ENCODE data around the gene ANKRD44. TPM values are rescaled to one million over a fixed set of nuclear protein-coding genes. Genes with fewer than 3 reads are reported as not detected.

ANKRD44 gene
- total RNA-seq, 1 experiment from 2014 or later: 0.68 TPM

- TF ChIP-seq NFATC4 (CRISPR knock-in tag; IDR thresholded peaks at IDR 0.05): no peak
- TF ChIP-seq ZNF425 (CRISPR knock-in tag; conservative IDR thresholded peaks at IDR 0.05): no peak
- no peak for TF ChIP-seq STAT6 (CRISPR knock-in tag; conservative IDR thresholded peaks at IDR 0.05; ENCODE audit: low read depth)
- no peak for TF ChIP-seq ARID4B (CRISPR knock-in tag; IDR thresholded peaks at IDR 0.05; ENCODE audit: borderline replicate concordance)
- TF ChIP-seq CREB1 (CRISPR knock-in tag; IDR thresholded peaks at IDR 0.05): no peak
- no peak for TF ChIP-seq KAT7 (CRISPR knock-in tag; IDR thresholded peaks at IDR 0.05; ENCODE audit: borderline replicate concordance)
- no peak for TF ChIP-seq ZNF317 (CRISPR knock-in tag; IDR thresholded peaks at IDR 0.05; ENCODE audit: borderline replicate concordance, low read depth)
Observed at GRCh38 chr2:197265924-197266323, 44.7 kb downstream of the ANKRD44 start (continued).

GRCh38 chr2:197265036-197265435 lies 45.5 kb downstream of the ANKRD44 start:
- Mint-ChIP-seq H3K4me3 (no peak overlapping the region), H3K36me3 (no peaks in the 10 kb centered on the region), H3K4me1 (no peaks in the 10 kb centered on the region), H3K9me3 (no peaks in the 10 kb centered on the region), H3K27ac (no peak overlapping the region), H3K27me3 (ENCODE audit: low read depth) (no peaks in the 10 kb centered on the region)
- ATAC-seq: no peak
- CTCF ChIA-PET: no interaction called here
- no peak for DNase-seq (ENCODE audit: low spot score)
- POLR2A ChIA-PET: interaction anchor here (0.6 kb wide), 2 partner anchors 107 to 347 kb away, joined by 3 read pairs; no protein-coding TSS in a partner anchor
- TF ChIP-seq USF2 (CRISPR knock-in tag; IDR thresholded peaks at IDR 0.05): no peak
- no peak for TF ChIP-seq CDX4 (CRISPR knock-in tag; IDR thresholded peaks at IDR 0.05; ENCODE audit: borderline replicate concordance)
- no peak for TF ChIP-seq TEAD1 (CRISPR knock-in tag; IDR thresholded peaks at IDR 0.05)
- TF ChIP-seq ETV6 (CRISPR knock-in tag; IDR thresholded peaks at IDR 0.05): no peak
- TF ChIP-seq ZBTB21 (CRISPR knock-in tag; IDR thresholded peaks at IDR 0.05; ENCODE audit: borderline replicate concordance): no peak
- no peak for TF ChIP-seq NR2C2 (CRISPR knock-in tag; IDR thresholded peaks at IDR 0.05)
- no peak for TF ChIP-seq GABPB1 (CRISPR knock-in tag; IDR thresholded peaks at IDR 0.05)
- no peak for TF ChIP-seq ZNF425 (CRISPR knock-in tag; conservative IDR thresholded peaks at IDR 0.05)
- no peak for TF ChIP-seq SMAD4 (CRISPR knock-in tag; IDR thresholded peaks at IDR 0.05)
- TF ChIP-seq MLX (CRISPR knock-in tag; IDR thresholded peaks at IDR 0.05): no peak
- TF ChIP-seq ARID4B (CRISPR knock-in tag; IDR thresholded peaks at IDR 0.05; ENCODE audit: borderline replicate concordance): no peak
